Left forelimb (tissue), 1 donor: ENCODE data around the gene PNPLA7.

Experiments used
- DNase-seq: peaks from one replicate; pipeline ENCODE4 v3.0.0-alpha.2; 2018; ENCODE audit warnings: low spot score

Gene PNPLA7

GRCh38 chr9:137434498-137435380, 115.5 kb downstream of the PNPLA7 start:
- no peak for DNase-seq

DNA sequence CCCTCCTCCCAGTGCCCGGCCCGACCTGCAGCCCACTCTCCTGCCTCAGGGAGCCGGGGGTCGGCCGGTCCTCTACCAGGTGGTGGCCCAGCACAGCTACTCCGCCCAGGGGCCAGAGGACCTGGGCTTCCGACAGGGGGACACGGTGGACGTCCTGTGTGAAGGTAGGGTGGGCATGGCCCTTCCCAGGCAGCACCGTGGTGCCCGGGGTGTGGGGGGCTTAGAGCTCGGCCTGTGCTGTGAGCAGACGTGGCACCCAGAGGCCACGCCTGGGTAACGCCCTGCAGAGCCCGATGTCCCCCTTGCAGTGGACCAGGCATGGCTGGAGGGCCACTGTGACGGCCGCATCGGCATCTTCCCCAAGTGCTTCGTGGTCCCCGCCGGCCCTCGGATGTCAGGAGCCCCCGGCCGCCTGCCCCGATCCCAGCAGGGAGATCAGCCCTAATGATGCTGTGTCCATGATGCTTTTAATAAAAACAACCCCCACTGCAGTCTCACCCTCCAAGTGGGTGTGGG, 116.2 kb downstream of the PNPLA7 start:
- no peak for DNase-seq

GRCh38 chr9:137433349-137433915, 116.8 kb downstream of the PNPLA7 start:
- DNase-seq: no peak

- DNase-seq: no peak
Measured at GRCh38 chr9:137432687-137433348, 117.4 kb downstream of the PNPLA7 start.

DNA sequence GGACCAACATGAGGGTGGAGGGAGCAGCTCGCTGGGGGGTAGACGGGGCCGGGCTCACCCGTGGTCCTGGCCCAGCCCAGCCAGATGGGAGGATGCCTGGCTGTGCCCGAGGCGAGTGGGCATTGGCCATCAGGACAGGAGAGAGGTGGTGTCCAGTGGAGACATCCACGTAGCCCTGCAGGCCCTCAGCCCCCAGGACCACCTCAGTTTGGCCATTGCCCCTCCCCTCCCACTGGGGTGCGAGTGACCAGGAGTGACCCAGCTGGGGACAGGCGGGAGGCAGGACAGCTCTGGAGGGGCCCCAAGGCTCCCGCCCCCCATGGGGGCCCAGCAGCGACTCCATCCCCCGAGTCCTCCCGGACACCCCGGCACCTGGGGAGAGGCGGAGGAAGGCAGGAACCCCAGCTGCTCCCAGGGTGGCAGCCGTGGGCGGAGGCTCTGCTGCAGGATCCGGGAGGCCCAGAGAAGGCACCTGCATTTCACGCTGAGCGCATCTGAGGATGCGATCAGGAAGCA, 118.7 kb downstream of the PNPLA7 start:
- DNase-seq: no peak

- no peak for DNase-seq
Measured at GRCh38 chr9:137430723-137431415, 119.3 kb downstream of the PNPLA7 start.

DNA sequence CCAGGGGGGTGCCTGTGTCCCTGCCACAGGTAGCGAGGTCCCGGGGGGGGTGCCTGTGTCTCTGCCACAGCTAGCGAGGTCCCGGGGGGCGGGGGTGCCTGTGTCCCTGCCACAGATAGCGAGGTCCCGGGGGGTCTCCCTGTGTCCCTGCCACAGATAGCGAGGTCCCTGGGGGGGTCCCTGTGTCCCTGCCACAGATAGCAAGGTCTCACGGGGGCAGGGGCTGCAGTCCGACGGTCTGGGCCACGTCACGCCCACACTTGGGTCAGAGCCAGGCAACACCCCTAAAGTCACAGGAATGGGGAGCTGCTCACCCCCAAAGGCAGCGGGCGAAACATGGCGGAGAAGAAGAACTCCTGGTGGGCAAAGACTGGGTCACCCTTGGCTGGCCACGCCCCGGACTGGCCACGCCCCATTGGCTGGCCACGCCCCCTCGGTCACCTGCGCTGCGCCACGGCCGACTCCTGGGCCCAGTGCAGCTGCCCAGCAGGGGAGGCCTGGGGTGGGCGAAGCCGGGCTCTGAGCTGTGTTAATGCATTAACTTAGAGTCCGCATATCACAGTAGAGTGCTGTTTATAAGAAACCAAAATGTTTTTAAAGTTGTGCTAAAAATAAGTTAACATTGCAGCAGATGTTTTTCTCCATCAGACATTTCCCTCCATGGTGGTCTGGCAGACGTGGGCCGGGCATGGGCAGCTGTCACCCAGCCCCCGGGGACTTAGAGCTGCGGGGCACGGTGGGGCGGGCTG, 120.1 kb downstream of the PNPLA7 start:
- no peak for DNase-seq

DNA sequence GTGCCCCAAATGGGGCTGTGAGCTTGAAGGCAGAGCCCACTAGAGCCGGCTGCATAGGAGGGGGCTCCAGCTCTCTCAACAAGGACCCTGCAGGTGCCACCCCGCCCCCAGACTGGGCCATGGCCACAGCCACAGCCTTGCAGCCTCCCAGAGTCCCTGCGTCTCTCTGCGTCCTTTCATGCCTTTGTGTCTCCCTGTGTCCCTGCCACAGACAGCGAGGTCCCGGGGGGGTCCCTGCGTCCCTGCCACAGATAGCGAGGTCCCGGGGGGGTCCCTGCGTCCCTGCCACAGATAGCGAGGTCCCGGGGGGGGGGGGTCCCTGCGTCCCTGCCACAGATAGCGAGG, 120.7 kb downstream of the PNPLA7 start:
- DNase-seq: no peak

DNA sequence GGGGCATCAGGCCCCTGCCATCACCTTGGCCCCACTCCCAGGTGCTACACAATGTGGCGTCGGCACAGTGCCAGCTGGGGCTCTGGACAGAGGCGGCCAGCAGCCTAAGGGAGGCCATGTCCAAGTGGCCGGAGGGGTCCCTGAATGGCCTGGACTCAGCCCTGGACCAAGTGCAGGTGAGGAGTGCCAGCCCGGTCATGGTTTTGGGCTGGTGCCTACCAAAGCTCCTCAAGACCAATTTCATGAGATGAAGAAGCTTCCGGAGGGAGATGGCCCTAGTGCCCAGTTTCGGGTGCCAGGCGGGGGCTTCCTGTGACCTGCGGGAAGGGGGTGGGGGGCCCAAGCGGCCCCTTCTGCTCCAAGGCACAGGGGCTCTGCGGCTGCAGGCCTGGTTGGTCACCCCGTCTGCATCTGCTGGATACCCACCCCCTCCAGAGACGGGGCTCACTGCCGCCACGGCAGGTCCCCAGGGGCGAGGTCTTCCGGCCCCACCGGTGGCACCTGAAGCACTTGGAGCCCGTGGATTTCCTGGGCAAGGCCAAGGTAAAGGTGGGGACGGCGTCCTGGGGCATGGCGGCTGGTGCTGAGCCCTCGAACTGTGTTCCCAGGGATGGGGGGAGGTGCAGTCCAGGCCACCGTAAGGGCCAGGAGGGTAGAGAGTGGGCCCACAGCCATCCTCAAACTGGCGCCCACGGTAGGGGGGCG, 121.2 kb downstream of the PNPLA7 start:
- DNase-seq: no peak

DNA sequence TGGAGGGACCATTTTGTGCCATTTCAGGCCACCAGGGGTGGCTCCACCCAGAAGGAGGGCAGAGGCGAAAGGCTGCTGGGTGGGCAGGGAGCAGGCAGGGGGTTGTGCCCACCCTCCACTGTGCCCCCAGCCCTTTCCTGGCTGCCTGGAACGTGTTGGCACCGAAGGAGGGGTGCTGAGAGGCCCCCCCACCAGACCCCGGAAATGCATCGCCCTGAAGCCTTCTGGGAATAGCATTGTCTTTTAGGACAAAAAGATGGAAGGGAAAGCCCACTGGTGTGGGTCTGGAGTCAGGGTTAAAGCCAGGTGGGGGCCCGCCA, 121.9 kb downstream of the PNPLA7 start:
- DNase-seq: no peak

- no peak for DNase-seq
Measured at GRCh38 chr9:137427454-137428310, 122.5 kb downstream of the PNPLA7 start.

- no peak for DNase-seq
Measured at GRCh38 chr9:137426018-137426681, 124.1 kb downstream of the PNPLA7 start.

- DNase-seq: peak; percentile 65
Measured at GRCh38 chr9:137423514-137424291, 126.5 kb downstream of the PNPLA7 start.

- DNase-seq: peak; percentile 91
Measured at GRCh38 chr9:137422604-137423513, 127.3 kb downstream of the PNPLA7 start, which contains the start of the genes EXD3 and NOXA1. TSS of gene EXD3 (minus strand) at chr9:137423162. CDS start at chr9:137395357, 27,805 bp downstream. TSS of gene NOXA1 (plus strand) at chr9:137423393. CDS start at chr9:137423530, 137 bp downstream.

DNA sequence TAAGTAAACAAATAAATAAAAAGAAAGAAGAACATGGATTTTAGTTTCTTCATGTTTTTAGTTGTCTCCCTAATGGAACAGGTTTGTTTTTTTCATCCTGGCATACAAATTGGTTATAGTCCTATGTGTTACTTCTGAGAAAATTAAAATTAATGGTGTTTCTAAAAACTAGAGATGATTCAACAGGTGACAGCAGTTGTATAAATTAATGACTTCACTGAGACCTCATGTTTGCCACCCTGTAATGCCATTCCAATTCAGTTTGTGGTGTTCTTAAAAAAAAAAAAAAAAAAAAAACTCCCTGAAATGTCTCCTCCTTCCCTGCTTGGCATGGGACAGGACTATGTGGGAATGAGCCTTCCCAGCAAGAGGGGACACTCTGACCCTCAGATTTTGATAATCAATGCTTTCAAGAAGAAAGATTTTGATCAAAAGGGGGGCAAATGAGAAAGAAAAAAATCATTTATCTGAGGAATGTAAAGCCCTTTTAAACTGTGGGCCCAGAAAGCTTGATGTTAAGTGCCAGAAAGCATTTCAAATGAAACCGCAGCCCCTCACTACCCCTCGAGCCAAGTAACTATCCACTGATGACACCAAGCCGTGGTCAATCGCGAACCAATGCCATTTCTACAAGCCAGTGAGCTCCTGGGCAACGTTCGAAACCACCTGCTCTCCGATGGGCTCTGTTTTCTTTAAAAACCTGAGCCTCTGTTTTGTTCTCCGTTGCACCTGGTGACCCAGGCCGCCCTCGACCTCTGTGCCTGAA, 128.2 kb downstream of the PNPLA7 start:
- DNase-seq: peak; percentile 53
